GM12878 (cell line): ENCODE measurements around the gene DDR1. TPM values are rescaled to one million over a fixed set of nuclear protein-coding genes. Genes with fewer than 3 reads are reported as not detected.

Experiments
- ATAC-seq: fragments of 200-7000 bp; cut with Tn5 transposase; 3 replicates; pipeline ENCODE4 v1.9.1; 2020; ENCODE audit warnings: mild to moderate bottlenecking, moderate library complexity
- BruUV-seq: library from RNA; stranded (reverse); fragments of 400-500 nt; replicated peaks from 2 replicates; lab custom pipeline; 2021; lab: Mats Ljungman, UMichigan
- CTCF ChIA-PET: fragments of 300-600 bp; sonication (Branson Sonifier 250); formaldehyde crosslinking; extraction: SDS; loops from one replicate; lab custom pipeline; 2021; ENCODE audit warnings: inconsistent platforms; lab: Yijun Ruan, JAX
- POLR2A ChIA-PET: fragments of 350-600 bp; formaldehyde crosslinking; extraction: SDS; loops from one replicate; lab custom pipeline; 2021; ENCODE audit warnings: inconsistent platforms; lab: Charles Lee
- RAD21 ChIA-PET: fragments of 300-600 bp; sonication (Branson Sonifier 250); formaldehyde crosslinking; loops from one replicate; lab custom pipeline; 2023; ENCODE audit warnings: antibody characterized with exemption; ENCODE audit not compliant: unreplicated experiment; lab: Charles Lee
- SMC1A ChIA-PET: fragments of 300-600 bp; sonication (Branson Sonifier 250); formaldehyde crosslinking; loops from one replicate; lab custom pipeline; 2023; ENCODE audit not compliant: unreplicated experiment, uncharacterized antibody; lab: Charles Lee
- DNase-seq: peaks from one replicate; pipeline ENCODE4 v3.0.0-alpha.2; 2011; ENCODE audit warnings: low read depth, low spot score
- FAIRE-seq: peaks from 3 replicates; lab custom pipeline; 2011; peaks lifted over from hg19 to GRCh38; lab: Jason Lieb, UNC
- H2AFZ ChIP-seq: 2 replicates; pipeline ENCODE4 v1.6.0; 2011; ENCODE audit warnings: low read depth, low read length, control low read depth; ENCODE audit not compliant: control insufficient read depth
- H3K27ac ChIP-seq: 2 replicates; pipeline ENCODE4 v1.5.1; 2011; ENCODE audit warnings: control low read depth; ENCODE audit not compliant: control insufficient read depth, insufficient read depth
- H3K27me3 ChIP-seq, 2 experiments: replicated peaks in 1 of 2; 2 replicates each; pipeline versions ENCODE4 v1.6.0 to v1.6.1; 2011; ENCODE audit warnings: low read length in 1 of 2; ENCODE audit not compliant: control insufficient read depth in 2 of 2, insufficient read depth in 2 of 2
- H3K36me3 ChIP-seq, 2 experiments: 2 replicates each; pipeline ENCODE4 v1.5.1; 2011; ENCODE audit warnings: low read length in 1 of 2; ENCODE audit not compliant: control insufficient read depth in 2 of 2, insufficient read depth in 2 of 2
- H3K4me1 ChIP-seq: 2 replicates; pipeline ENCODE4 v1.6.1; 2011; ENCODE audit warnings: mild to moderate bottlenecking, low read length, moderate library complexity, mixed read lengths; ENCODE audit not compliant: control insufficient read depth, insufficient read depth
- H3K4me2 ChIP-seq: 2 replicates; pipeline ENCODE4 v1.6.0; 2011; ENCODE audit warnings: control low read depth; ENCODE audit not compliant: control insufficient read depth, insufficient read depth
- H3K4me3 ChIP-seq: fragments of 200-600 bp; sonication (generic); 2 replicates; pipeline ENCODE4 v1.5.1; 2016
- H3K79me2 ChIP-seq: 2 replicates; pipeline ENCODE4 v1.6.0; 2011; ENCODE audit warnings: low read length; ENCODE audit not compliant: control insufficient read depth, insufficient read depth
- H3K9ac ChIP-seq: 2 replicates; pipeline ENCODE4 v1.8.0; 2011; ENCODE audit warnings: low read length, control low read depth, mixed read lengths; ENCODE audit not compliant: control insufficient read depth, insufficient read depth
- H3K9me3 ChIP-seq: replicated peaks from 3 replicates; pipeline ENCODE4 v1.5.1; 2011; ENCODE audit warnings: mild to moderate bottlenecking, low read length; ENCODE audit not compliant: control insufficient read depth, insufficient read depth
- H4K20me1 ChIP-seq: 2 replicates; pipeline ENCODE4 v1.6.0; 2011; ENCODE audit not compliant: control insufficient read depth, insufficient read depth
- CHD1 ChIP-seq: IDR thresholded peaks from 2 replicates; pipeline ENCODE4 v1.6.1; 2012; ENCODE audit warnings: low read depth, low read length, improper control_type of control experiment
- CHD4 ChIP-seq: fragments of 200-600 bp; sonication (generic); IDR thresholded peaks from 2 replicates; pipeline ENCODE4 v1.6.1; 2016; ENCODE audit warnings: mild to moderate bottlenecking
- EED ChIP-seq: sonication (generic); IDR thresholded peaks from 2 replicates; pipeline ENCODE4 v1.6.1; 2016; ENCODE audit warnings: antibody characterized with exemption, low read depth
- EP300 ChIP-seq, 2 experiments: fragments of 150-350 bp in 1 of 2; IDR thresholded peaks; 2 replicates each; pipeline ENCODE4 v1.6.1; 2011 to 2012; ENCODE audit warnings: low read depth in 2 of 2, low read length in 2 of 2, borderline replicate concordance in 1 of 2, improper control_type of control experiment in 1 of 2, inconsistent platforms in 1 of 2; ENCODE audit not compliant: control insufficient read depth in 1 of 2
- ETV6 ChIP-seq, 2 experiments: fragments of 450-650 bp in 1 of 2; IDR thresholded peaks in 1 of 2; conservative IDR thresholded peaks in 1 of 2; 2 replicates each; pipeline ENCODE4 v1.6.1; 2014; ENCODE audit warnings: antibody characterized with exemption in 1 of 2, borderline replicate concordance in 1 of 2, low read depth in 1 of 2, mild to moderate bottlenecking in 1 of 2, moderate library complexity in 1 of 2
- KAT2A ChIP-seq: conservative IDR thresholded peaks from 2 replicates; pipeline ENCODE4 v1.6.1; 2011; ENCODE audit warnings: low read depth, low read length; ENCODE audit not compliant: control insufficient read depth
- KLF5 ChIP-seq: fragments of 450-650 bp; IDR thresholded peaks from 2 replicates; pipeline ENCODE4 v1.6.1; 2014; ENCODE audit warnings: mild to moderate bottlenecking; ENCODE audit not compliant: partially characterized antibody
- MAX ChIP-seq: IDR thresholded peaks from 2 replicates; pipeline ENCODE4 v1.6.1; 2012; ENCODE audit warnings: low read depth, low read length, improper control_type of control experiment
- MEF2B ChIP-seq: fragments of 450-650 bp; IDR thresholded peaks from 2 replicates; pipeline ENCODE4 v1.6.1; 2018; ENCODE audit warnings: mild to moderate bottlenecking, moderate library complexity; ENCODE audit not compliant: partially characterized antibody, poor library complexity, severe bottlenecking
- MTA2 ChIP-seq: fragments of 450-650 bp; IDR thresholded peaks from 2 replicates; pipeline ENCODE4 v1.6.1; 2016; ENCODE audit warnings: low read depth, mild to moderate bottlenecking, moderate library complexity
- NFXL1 ChIP-seq: fragments of 450-650 bp; IDR thresholded peaks from 2 replicates; pipeline ENCODE4 v1.6.1; 2017; ENCODE audit warnings: antibody characterized with exemption, mild to moderate bottlenecking, borderline replicate concordance
- PBX3 ChIP-seq: IDR thresholded peaks from 2 replicates; pipeline ENCODE4 v1.6.1; 2011; ENCODE audit warnings: mild to moderate bottlenecking, low read depth, low read length, moderate library complexity; ENCODE audit not compliant: insufficient replicate concordance
- PKNOX1 ChIP-seq: fragments of 450-650 bp; IDR thresholded peaks from 2 replicates; pipeline ENCODE4 v1.6.1; 2016; ENCODE audit warnings: mild to moderate bottlenecking
- RFX5 ChIP-seq: IDR thresholded peaks from 2 replicates; pipeline ENCODE4 v1.6.1; 2011; ENCODE audit warnings: low read depth, low read length, improper control_type of control experiment
- TARDBP ChIP-seq: IDR thresholded peaks from 2 replicates; pipeline ENCODE4 v1.6.1; 2016; ENCODE audit warnings: borderline replicate concordance
- USF1 ChIP-seq: IDR thresholded peaks from 2 replicates; pipeline ENCODE4 v1.6.1; 2011; ENCODE audit warnings: borderline replicate concordance, low read depth, mild to moderate bottlenecking, moderate library complexity, mixed read lengths, low read length; ENCODE audit not compliant: insufficient read depth; ENCODE audit errors: extremely low read length
- USF2 ChIP-seq: IDR thresholded peaks from 2 replicates; pipeline ENCODE4 v1.6.1; 2011; ENCODE audit warnings: low read depth, low read length, improper control_type of control experiment, borderline replicate concordance
- ZNF217 ChIP-seq: fragments of 450-650 bp; IDR thresholded peaks from 2 replicates; pipeline ENCODE4 v1.6.1; 2017; ENCODE audit warnings: antibody characterized with exemption, mild to moderate bottlenecking
- WGBS: methylation state at CpG from one replicate; pipeline ENCODE4 v1.1.6; 2016; ENCODE audit warnings: low lambda C conversion rate; ENCODE audit not compliant: insufficient replicate concordance, insufficient coverage; ENCODE audit errors: missing lambda C conversion rate; 5-methylcytosine and 5-hydroxymethylcytosine counted together
- in situ Hi-C: fragments of 300-500 bp; cut with MboI; formaldehyde crosslinking; loops from 9 replicates; pipeline ENCODE4 v1.14.3; 2018; ENCODE audit warnings: mixed read lengths
- intact Hi-C: fragments of 100-400 bp; cut with micrococcal nuclease; formaldehyde crosslinking; loops from one replicate; pipeline ENCODE4 v1.14.2; 2022; ENCODE audit not compliant: unreplicated experiment
- polyA plus RNA-seq, 11 experiments: library from polyadenylated mRNA; depleted of rRNA in 4 of 11; unstranded in 6 of 11; stranded (reverse) in 5 of 11; fragments of >200 nt; fragmentation: Nextera tagmentation in 4 of 11; fragmentation: Illumina TruSeq in 1 of 11; extraction: Ambion mirVana in 4 of 11; extraction: Trizol in 1 of 11; gene quantifications; 1 replicate in 1 of 11; 2 replicates in 10 of 11; pipeline versions ENCODE4 v1.2.1 to v1.2.3, GENCODE V29; 2011 to 2016; ENCODE audit warnings: inconsistent platforms in 2 of 11, missing spikeins in 2 of 11, low read depth in 1 of 11
- total RNA-seq, 4 experiments: library from RNA; depleted of rRNA in 3 of 4; stranded (reverse); fragments of >200 nt in 3 of 4; fragmentation: Illumina TruSeq in 1 of 4; extraction: Trizol in 1 of 4; gene quantifications; 2 replicates each; pipeline versions ENCODE4 v1.2.1 to v1.2.3, GENCODE V29; 2013 to 2021

Gene DDR1
- total and polyA plus RNA-seq, 10 of the 15 experiments (the other 5 are each of a cell fraction or from before 2014, with no cell fraction given), result 1.1 to 39.0 (median 11.9) TPM

- Histone ChIP-seq H3K27ac (no peak overlapping the region), H4K20me1 (no peaks in the 10 kb centered on the region), H3K36me3 (no peaks in the 10 kb centered on the region), H3K9ac (no peak overlapping the region), H3K4me1 (no peaks in the 10 kb centered on the region), H3K9me3 (no peaks in the 10 kb centered on the region), H3K4me3 (no peak overlapping the region), H3K79me2 (no peaks in the 10 kb centered on the region), H3K4me2 (no peak overlapping the region), H2AFZ (no peak overlapping the region), H3K27me3 (no peaks in the 10 kb centered on the region; a peak in 1 of 4 replicates)
- ChIA-PET CTCF (interaction anchor here (1.1 to 2.3 kb wide), 5 partner anchors 9 to 105 kb away, joined by 3 to 7 read pairs (median 3); partner anchors contain the start of gene VARS2), RAD21 (interaction anchor here (0.8 kb wide), 1 partner anchor 49 kb away, joined by 3 read pairs; the partner anchor contains the start of gene DDR1), POLR2A (interaction anchor here (1.6 kb wide), 1 partner anchor 78 kb away, joined by 3 read pairs; the partner anchor contains the start of gene VARS2), SMC1A (interaction anchor here (0.7 to 13.4 kb wide), 6 partner anchors 9 to 625 kb away, joined by 3 to 141 read pairs (median 4); partner anchors contain the start of gene VARS2)
- no peak for ATAC-seq
- FAIRE-seq, result no peak
- WGBS, result 62% methylated on average over 3 of the region's 3 CpGs
- in situ Hi-C loops (no loop called here), intact Hi-C loops (no loop called here)
- DNase-seq, result no peak
- BruUV-seq, result no TSS peak
- TF ChIP-seq KAT2A (no peak), PBX3 (no peak), KLF5 (no peak), PKNOX1 (no peak), MAX (no peak), ETV6 (conservative IDR thresholded peaks at IDR 0.05 in 1 of 2, IDR thresholded peaks at IDR 0.05 in 1 of 2; ENCODE audit: borderline replicate concordance in 1 of 2, low read depth in 1 of 2) (no peak), MTA2 (no peak), CHD1 (no peak), USF1 (no peak), CHD4 (no peak), USF2 (no peak), EED (no peak), EP300 (IDR thresholded peaks at IDR 0.05; ENCODE audit: borderline replicate concordance in 1 of 2, control insufficient read depth in 1 of 2, low read depth in 2 of 2, low read length in 2 of 2) (no peak), NFXL1 (no peak), ZNF217 (no peak), TARDBP (no peak), MEF2B (no peak), RFX5 (no peak)
Measured at GRCh38 chr6:30835576-30835975, 48.7 kb upstream of the DDR1 start.
